Smooth muscle cell (in vitro differentiated cells): ENCODE measurements around the gene HDGFL2. TPM values are rescaled to one million over a fixed set of nuclear protein-coding genes. Genes with fewer than 3 reads are reported as not detected.

Experiments used
- DNase-seq: peaks from one replicate; lab custom pipeline; 2025; ENCODE audit not compliant: unreplicated experiment; lab: John Stamatoyannopoulos, UW
- H2AFZ ChIP-seq: fragments of 200-600 bp; sonication (generic); 2 replicates; pipeline ENCODE4 v1.6.0; 2016; ENCODE audit warnings: antibody characterized with exemption, low read depth, mild to moderate bottlenecking
- H3F3A ChIP-seq: fragments of 200-600 bp; sonication (generic); 2 replicates; pipeline ENCODE4 v1.6.0; 2017; ENCODE audit warnings: antibody characterized with exemption, low read depth
- H3K27ac ChIP-seq: fragments of 200-600 bp; sonication (generic); 2 replicates; pipeline ENCODE4 v1.5.1; 2016; ENCODE audit warnings: low read depth, mild to moderate bottlenecking
- H3K27me3 ChIP-seq: fragments of 200-600 bp; sonication (generic); 2 replicates; pipeline ENCODE4 v1.6.1; 2016; ENCODE audit warnings: low read depth, mild to moderate bottlenecking
- H3K36me3 ChIP-seq: fragments of 200-600 bp; sonication (generic); 2 replicates; pipeline ENCODE4 v1.5.1; 2016; ENCODE audit warnings: low read depth
- H3K4me1 ChIP-seq: fragments of 200-600 bp; sonication (generic); 2 replicates; pipeline ENCODE4 v1.5.1; 2016; ENCODE audit warnings: low read depth
- H3K4me2 ChIP-seq: fragments of 200-600 bp; sonication (generic); 2 replicates; pipeline ENCODE4 v1.6.0; 2016; ENCODE audit warnings: mild to moderate bottlenecking
- H3K4me3 ChIP-seq: fragments of 200-600 bp; sonication (generic); 2 replicates; pipeline ENCODE4 v1.5.1; 2016; ENCODE audit warnings: mild to moderate bottlenecking
- H3K79me2 ChIP-seq: fragments of 200-600 bp; sonication (generic); 2 replicates; pipeline ENCODE4 v1.6.0; 2016; ENCODE audit warnings: low read depth, mild to moderate bottlenecking
- H3K9ac ChIP-seq: fragments of 200-600 bp; sonication (generic); 2 replicates; pipeline ENCODE4 v1.6.0; 2016; ENCODE audit warnings: low read depth
- H3K9me3 ChIP-seq: fragments of 200-600 bp; sonication (generic); replicated peaks from 2 replicates; pipeline ENCODE4 v1.5.1; 2016; ENCODE audit warnings: low read depth
- H4K20me1 ChIP-seq: fragments of 200-600 bp; sonication (generic); 2 replicates; pipeline ENCODE4 v1.6.0; 2016; ENCODE audit warnings: low read depth
- WGBS: methylation state at CpG from one replicate; pipeline ENCODE4 v1.1.7; 2016; ENCODE audit warnings: low lambda C conversion rate; 5-methylcytosine and 5-hydroxymethylcytosine counted together
- polyA plus RNA-seq: library from polyadenylated mRNA; unstranded; fragments of >200 nt; fragmentation: Nextera tagmentation; extraction: Ambion mirVana; gene quantifications from 2 replicates; pipeline ENCODE4 v1.2.1, GENCODE V29; 2016
- total RNA-seq: library from RNA; depleted of rRNA; stranded (reverse); fragments of >200 nt; gene quantifications from 2 replicates; pipeline ENCODE4 v1.2.3, GENCODE V29; 2014
- TF ChIP-seq, protein P1 (sequence below): fragments of 200-600 bp; sonication (generic); IDR thresholded peaks from 2 replicates; pipeline ENCODE4 v1.5.1; 2017; ENCODE audit warnings: borderline replicate concordance, mild to moderate bottlenecking, antibody characterized with exemption; ENCODE audit not compliant: insufficient read depth, poor library complexity, severe bottlenecking

The HDGFL2 gene
- total and polyA plus RNA-seq, 2 experiments from 2014 or later = 27.9 to 94.1 TPM

DNA sequence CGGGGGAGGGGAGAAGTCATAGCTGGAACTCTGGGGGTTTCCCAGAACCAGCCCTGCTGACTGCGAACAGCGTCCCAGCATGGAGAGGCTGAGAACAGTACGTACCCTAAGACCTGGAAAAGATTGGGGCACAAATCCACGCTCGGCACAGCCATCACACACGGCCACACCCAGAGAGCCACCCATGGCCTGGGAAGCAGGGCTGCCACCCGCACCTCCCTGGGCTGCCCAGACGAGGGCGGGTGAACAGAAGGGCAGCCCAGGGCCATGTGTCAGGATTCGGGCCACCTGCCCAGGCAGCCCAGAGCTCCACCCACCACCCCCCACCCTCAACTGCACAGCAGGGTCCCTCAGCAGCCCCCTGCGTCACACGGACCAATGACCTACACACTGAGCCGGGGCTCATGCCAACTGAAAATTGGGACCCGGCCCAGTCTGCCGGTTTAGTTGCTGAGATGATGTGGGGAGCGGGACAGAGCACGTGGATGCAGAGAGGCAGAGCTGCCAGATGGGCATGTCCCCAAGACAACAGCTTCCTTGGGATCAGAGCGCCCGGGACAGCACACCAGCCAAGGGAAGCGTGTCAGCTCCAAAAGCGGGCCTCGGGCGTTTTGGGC, 23.0 kb upstream of the HDGFL2 start:
- Histone ChIP-seq H3K4me1 (no peaks in the 10 kb centered on the region), H3F3A (no peaks in the 10 kb centered on the region), H3K9ac (no peak overlapping the region), H3K9me3 (no peaks in the 10 kb centered on the region), H3K27me3 (no peaks in the 10 kb centered on the region), H3K27ac (no peak overlapping the region), H2AFZ (no peak overlapping the region), H3K4me3 (no peak overlapping the region), H3K79me2 (peaks cover 5% of the 10 kb centered on the region), H3K36me3 (no peaks in the 10 kb centered on the region), H4K20me1 (peaks cover 41% of the 10 kb centered on the region), H3K4me2 (no peak overlapping the region)
- 95% methylated on average over 24 of the region's 24 CpGs for WGBS
- TF ChIP-seq, protein P1, sequence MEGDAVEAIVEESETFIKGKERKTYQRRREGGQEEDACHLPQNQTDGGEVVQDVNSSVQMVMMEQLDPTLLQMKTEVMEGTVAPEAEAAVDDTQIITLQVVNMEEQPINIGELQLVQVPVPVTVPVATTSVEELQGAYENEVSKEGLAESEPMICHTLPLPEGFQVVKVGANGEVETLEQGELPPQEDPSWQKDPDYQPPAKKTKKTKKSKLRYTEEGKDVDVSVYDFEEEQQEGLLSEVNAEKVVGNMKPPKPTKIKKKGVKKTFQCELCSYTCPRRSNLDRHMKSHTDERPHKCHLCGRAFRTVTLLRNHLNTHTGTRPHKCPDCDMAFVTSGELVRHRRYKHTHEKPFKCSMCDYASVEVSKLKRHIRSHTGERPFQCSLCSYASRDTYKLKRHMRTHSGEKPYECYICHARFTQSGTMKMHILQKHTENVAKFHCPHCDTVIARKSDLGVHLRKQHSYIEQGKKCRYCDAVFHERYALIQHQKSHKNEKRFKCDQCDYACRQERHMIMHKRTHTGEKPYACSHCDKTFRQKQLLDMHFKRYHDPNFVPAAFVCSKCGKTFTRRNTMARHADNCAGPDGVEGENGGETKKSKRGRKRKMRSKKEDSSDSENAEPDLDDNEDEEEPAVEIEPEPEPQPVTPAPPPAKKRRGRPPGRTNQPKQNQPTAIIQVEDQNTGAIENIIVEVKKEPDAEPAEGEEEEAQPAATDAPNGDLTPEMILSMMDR = no peak
- no peak for DNase-seq

DNA sequence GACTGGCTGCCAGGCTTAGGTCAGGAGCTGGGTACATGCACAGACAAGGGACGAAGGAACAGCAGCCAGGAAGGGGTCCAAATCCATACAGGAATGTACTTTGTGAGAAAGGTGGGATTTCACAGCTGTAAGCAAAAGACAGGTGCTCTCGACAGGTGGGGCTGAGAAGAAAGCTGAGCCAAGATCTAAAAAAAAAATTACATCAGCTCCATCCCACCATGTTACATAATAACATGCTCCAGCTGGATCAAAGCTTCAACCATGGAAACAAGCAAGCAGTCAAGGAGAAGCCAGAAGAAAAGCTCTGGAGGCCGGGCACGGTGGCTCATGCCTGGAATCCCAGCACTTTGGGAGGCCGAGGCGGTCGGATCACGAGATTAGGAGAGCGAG, 22.5 kb upstream of the HDGFL2 start:
- TF ChIP-seq, protein P1 = no peak
- Histone ChIP-seq H3K4me2 (no peak overlapping the region), H3K79me2 (peaks cover 10% of the 10 kb centered on the region), H3K4me3 (no peak overlapping the region), H3K36me3 (no peaks in the 10 kb centered on the region), H3K4me1 (no peaks in the 10 kb centered on the region), H3K27ac (no peak overlapping the region), H2AFZ (no peak overlapping the region), H3K9me3 (no peaks in the 10 kb centered on the region), H4K20me1 (peaks cover 44% of the 10 kb centered on the region), H3F3A (no peaks in the 10 kb centered on the region), H3K9ac (no peak overlapping the region), H3K27me3 (no peaks in the 10 kb centered on the region)
- WGBS = 98% methylated on average over 9 of the region's 9 CpGs
- no peak for DNase-seq

DNA sequence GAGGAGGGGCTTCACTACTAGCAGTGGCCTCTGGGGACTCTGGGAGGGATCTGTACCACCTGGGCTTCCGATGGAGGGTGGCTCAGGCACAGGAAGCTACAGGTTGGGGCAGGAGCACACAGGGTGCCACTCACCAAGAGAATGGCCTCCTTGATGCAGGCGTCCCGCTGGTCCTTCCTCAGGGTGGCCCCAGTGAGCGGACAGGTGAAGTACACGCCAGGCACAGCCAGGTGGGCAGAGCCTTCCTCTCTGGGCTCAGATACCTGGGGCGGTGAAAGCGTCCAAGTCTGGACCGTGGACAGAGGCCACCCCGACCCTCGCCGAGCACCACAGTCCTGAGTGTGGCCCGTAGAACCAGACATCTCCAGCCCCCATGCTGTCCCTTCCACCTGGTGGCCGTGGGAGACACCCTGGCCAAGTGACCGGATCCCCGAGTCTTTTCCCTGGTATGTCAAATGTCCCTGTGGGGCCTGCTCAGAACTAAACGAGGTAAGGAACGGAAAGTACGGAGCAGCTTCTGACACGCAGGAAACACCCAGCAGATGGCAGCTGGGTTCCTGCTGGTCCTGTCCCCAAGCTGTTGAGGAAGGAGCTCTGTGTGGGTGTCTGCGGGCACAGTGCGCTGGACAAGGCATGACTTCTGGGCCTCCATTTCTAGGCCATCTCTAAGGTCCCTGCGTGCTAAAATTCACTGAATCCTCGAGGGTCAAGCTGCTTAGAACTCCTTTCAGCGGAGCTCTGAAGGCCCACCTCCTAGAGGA, 19.7 kb upstream of the HDGFL2 start:
- Histone ChIP-seq H3K4me1 (peaks cover 19% of the 10 kb centered on the region), H3K27me3 (no peaks in the 10 kb centered on the region), H3K79me2 (peaks cover 25% of the 10 kb centered on the region), H4K20me1 (peaks cover 49% of the 10 kb centered on the region), H3K4me2 (no peak overlapping the region), H3K9ac (no peak overlapping the region), H3F3A (no peaks in the 10 kb centered on the region), H3K36me3 (no peaks in the 10 kb centered on the region), H3K9me3 (no peaks in the 10 kb centered on the region), H2AFZ (no peak overlapping the region), H3K27ac (no peak overlapping the region), H3K4me3 (no peak overlapping the region)
- 96% methylated on average over 24 of the region's 24 CpGs for WGBS
- DNase-seq = no peak
- TF ChIP-seq, protein P1 = no peak
